GM19397 (cell line): ENCODE results near the gene IL18R1.

Source experiments
- ATAC-seq: cut with Tn5 transposase; IDR thresholded peaks from one replicate; pipeline ENCODE4 v1.9.1; 2021; ENCODE audit warnings: mild to moderate bottlenecking, moderate library complexity; ENCODE audit not compliant: unreplicated experiment

IL18R1 gene

GRCh38 chr2:102432386-102432785 lies 76.8 kb downstream of the IL18R1 start:
- ATAC-seq = no peak

- no peak for ATAC-seq
These were observed 78.5 kb downstream of the IL18R1 start for GRCh38 chr2:102433973-102434654.

- ATAC-seq = no peak
These were observed 79.2 kb downstream of the IL18R1 start for GRCh38 chr2:102434655-102435381.

GRCh38 chr2:102435741-102436140 lies 80.1 kb downstream of the IL18R1 start:
- ATAC-seq = no peak

- no peak for ATAC-seq
These were observed 80.7 kb downstream of the IL18R1 start for GRCh38 chr2:102436323-102436722.

- ATAC-seq = no peak
These were observed 81.5 kb downstream of the IL18R1 start for GRCh38 chr2:102437122-102437521.

- ATAC-seq = no peak
These were observed 82.5 kb downstream of the IL18R1 start for GRCh38 chr2:102438111-102438510.

- ATAC-seq = no peak
These were observed 83.0 kb downstream of the IL18R1 start for GRCh38 chr2:102438578-102438977.

GRCh38 chr2:102439065-102439695 lies 83.6 kb downstream of the IL18R1 start:
- ATAC-seq = no peak

- no peak for ATAC-seq
These were observed 87.6 kb downstream of the IL18R1 start for GRCh38 chr2:102442967-102443828.

GRCh38 chr2:102444233-102444632 lies 88.6 kb downstream of the IL18R1 start:
- no peak for ATAC-seq

- ATAC-seq = no peak
These were observed 91.3 kb downstream of the IL18R1 start for GRCh38 chr2:102446936-102447335.
